Stimulated activated CD4-positive, alpha-beta T cell treated with anti-CD3 and anti-CD28 coated beads, Interleukin-4, amount 100 ng/mL, for 24 hours (primary cell): ENCODE data around the gene DDI2.
"Not testable (repeated sequence)": the region's sequence is repeated elsewhere in the genome, so short reads cannot be mapped to it uniquely, and the experiment has no call there.

ENCODE experiments used
- DNase-seq: peaks from one replicate; pipeline ENCODE4 v3.0.0-alpha.2; 2020

DDI2 gene

GRCh38 chr1:15680561-15681348 is 63.5 kb downstream of the DDI2 start:
- DNase-seq = no peak

- DNase-seq = no peak
Observed at GRCh38 chr1:15681349-15682292, 64.4 kb downstream of the DDI2 start.

- DNase-seq = no peak
Observed at GRCh38 chr1:15682936-15683341, 65.7 kb downstream of the DDI2 start.

- DNase-seq = no peak
Observed at GRCh38 chr1:15683345-15684039, 66.2 kb downstream of the DDI2 start.

DNA sequence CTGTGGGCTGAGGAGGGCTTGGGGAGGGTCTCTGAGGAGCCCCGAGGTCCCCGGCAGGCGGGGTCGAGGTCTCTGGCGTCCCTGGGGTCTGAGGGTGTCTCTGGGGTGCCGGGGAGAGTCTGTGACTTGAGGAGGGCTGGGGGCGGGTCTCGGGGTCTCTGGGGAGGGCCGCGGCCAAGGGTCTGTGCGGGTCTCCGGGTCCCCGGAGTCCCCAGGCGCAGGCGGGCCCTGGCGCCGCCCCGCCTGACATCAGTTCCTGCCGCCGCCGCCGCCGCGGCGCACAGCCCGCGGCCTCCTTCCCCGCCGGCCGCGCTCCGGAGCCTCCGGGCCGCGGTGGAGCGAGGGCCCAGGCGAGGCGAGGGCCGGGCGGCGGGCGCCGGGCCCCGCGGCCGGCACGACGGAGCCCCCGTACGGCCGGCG is 66.8 kb downstream of the DDI2 start, which contains the start of gene PLEKHM2:
PLEKHM2 (plus strand) TSS at position 279 of the 420 bp plus-strand sequence. CDS start 239 bp downstream, outside the sequence.
- peak; percentile 20 for DNase-seq

DNA sequence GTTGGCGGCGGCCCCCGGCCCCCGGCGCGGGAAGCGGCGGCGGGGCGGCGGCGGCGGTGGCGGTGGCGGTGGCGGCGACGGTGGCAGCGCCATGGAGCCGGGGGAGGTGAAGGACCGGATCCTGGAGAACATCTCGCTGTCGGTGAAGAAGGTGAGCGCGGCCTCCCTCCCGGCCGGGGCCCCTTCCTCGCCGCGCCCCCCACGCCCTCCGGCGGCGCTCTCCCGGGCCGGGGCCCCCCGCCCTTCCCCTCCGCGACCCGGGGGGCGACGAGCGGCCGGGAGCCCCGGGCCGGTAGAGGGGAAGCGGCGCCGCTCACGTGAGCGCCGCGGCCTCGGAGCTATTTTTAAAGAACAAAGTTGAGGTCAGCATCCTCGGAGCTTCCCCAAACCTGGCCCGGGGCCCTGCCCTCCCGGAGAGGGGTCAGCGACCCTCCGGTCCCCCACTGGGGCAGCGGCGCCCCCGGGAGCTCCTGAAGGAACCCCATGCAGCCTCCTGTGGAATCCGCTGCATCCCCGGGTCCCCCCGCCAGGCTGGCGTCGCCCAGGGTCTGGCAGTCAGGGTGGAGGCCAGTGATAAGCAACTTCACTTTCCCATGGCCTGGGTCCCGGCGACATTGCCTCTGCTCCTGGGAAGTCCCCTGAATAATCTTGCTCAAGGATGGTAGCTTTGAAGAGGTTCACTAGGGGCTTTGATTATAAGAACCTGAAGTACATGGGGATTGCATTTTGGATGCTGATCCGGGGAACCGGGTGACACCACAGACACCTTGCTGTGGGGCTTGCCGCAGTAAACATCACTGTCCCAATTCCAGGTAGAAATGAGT is 67.4 kb downstream of the DDI2 start:
- peak; percentile 29 for DNase-seq

- no peak for DNase-seq
Observed at GRCh38 chr1:15685820-15686219, 68.6 kb downstream of the DDI2 start.

- no peak for DNase-seq
Observed at GRCh38 chr1:15687446-15687845, 70.2 kb downstream of the DDI2 start.

DNA sequence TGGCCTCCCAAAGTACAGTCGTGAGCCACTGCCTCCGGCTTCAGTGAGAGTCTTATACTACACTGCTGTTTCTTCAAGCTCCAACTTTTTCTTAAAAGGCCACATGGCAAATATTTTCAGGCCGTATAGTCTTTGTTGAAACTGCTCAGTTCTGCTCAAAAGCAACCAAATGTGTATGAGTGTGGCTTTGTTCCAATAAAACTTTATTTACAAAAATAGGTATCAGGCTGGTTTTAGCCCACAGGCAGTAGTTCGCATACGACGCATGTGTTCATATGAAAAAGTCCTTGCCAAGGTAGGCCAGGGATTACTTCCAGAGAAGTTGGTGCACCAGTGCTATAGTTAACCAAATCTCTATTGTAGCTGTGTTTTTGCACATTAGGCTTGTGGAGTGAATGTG is 73.1 kb downstream of the DDI2 start:
- no peak for DNase-seq

- no peak for DNase-seq
Observed at GRCh38 chr1:15691434-15692032, 74.3 kb downstream of the DDI2 start.

DNA sequence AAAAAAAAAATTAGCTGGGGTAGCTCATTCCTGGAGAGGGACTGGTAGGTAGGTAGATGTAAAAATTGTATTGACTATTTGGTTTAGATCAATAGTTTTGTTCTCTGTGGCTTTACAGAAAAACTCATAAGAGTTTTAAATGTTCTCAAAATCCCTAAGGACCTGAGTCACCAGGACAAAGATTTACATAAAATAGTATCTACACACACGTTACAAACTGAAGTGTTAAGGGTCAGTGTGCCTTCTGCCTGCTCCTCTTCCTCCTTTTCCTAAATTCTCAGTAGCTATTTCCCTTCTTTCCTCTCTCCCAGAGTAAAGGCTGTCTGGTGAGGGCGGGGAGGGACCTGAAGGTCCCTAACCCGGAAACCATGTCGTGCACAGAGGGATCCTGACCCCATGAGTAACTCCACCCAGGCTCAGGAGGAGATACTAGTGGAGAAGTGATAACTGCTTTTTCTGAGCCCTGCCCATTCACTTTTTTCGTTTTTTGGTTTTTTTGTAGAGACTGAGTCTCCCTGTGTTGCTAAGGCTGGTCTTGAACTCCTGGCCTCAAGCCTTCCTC is 74.9 kb downstream of the DDI2 start:
- DNase-seq = no peak

- no peak for DNase-seq
Observed at GRCh38 chr1:15693371-15693770, 76.1 kb downstream of the DDI2 start.

DNA sequence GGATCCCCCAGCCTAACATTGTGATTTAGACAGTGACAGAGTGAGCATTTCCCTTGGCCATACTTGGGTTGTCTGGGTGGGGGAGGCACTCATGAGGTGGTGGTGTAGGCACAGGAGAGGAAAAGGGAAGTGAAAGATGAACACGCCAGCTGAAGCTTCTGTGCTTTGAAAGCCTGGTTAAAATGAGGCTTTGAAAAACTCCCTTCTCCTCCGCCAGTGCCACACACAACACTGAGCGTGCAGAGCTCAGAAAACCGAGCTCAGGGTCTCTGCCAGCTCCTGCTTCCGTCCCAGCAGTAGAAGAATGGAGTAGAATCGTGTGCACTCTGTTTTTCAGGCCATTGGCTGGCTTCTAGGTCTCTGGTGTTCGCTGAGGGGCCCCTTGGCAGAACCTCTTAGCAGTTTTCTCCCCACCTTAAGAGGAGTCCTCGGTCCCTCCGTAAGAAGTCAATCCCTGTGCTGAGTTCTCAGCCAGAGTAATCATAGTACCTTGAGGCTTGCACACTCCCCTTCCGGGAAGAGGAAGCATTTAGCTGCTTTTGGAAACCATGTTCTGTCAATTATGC is 79.8 kb downstream of the DDI2 start:
- peak; percentile 26 for DNase-seq

GRCh38 chr1:15698201-15698600 is 80.9 kb downstream of the DDI2 start:
- no peak for DNase-seq

DNA sequence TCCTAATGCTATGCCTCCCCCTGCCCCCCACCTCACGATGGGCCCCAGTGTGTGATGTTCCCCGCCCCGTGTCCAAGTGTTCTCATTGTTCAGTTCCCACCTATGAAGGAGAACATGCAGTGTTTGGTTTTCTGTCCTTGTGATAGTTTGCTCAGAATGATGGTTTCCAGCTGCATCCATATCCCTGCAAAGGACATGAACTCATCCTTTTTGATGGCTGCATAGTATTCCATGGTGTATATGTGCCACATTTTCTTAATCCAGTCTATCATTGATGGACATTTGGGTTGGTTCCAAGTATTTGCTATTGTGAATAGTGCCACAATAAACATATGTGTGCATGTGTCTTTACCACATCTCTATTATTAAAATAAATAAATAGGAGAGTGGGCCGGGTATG is 82.1 kb downstream of the DDI2 start:
- DNase-seq = not testable (repeated sequence)

DNA sequence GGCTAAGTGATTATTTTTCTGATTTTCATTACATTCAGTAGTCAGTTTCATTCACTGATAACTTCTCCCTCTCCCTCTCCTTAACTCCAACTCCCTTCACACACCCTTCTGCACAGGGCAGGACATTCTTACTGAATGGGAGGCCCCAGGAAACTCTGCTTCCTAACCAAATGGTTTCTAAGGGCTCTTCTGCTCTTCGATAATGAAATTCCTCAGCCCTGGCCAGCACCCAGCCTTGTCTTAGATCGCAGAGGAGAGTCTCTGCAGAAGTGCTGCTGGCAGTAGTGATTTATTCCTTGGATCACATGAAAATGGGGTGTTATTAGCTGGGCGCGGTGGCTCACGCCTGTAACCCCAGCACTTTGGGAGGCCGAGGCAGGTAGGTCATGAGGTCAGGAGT is 83.2 kb downstream of the DDI2 start:
- DNase-seq = no peak

GRCh38 chr1:15701784-15702183 is 84.5 kb downstream of the DDI2 start:
- no peak for DNase-seq

- DNase-seq = no peak
Observed at GRCh38 chr1:15702722-15703550, 85.7 kb downstream of the DDI2 start.

- DNase-seq = no peak
Observed at GRCh38 chr1:15703562-15703961, 86.3 kb downstream of the DDI2 start.

DNA sequence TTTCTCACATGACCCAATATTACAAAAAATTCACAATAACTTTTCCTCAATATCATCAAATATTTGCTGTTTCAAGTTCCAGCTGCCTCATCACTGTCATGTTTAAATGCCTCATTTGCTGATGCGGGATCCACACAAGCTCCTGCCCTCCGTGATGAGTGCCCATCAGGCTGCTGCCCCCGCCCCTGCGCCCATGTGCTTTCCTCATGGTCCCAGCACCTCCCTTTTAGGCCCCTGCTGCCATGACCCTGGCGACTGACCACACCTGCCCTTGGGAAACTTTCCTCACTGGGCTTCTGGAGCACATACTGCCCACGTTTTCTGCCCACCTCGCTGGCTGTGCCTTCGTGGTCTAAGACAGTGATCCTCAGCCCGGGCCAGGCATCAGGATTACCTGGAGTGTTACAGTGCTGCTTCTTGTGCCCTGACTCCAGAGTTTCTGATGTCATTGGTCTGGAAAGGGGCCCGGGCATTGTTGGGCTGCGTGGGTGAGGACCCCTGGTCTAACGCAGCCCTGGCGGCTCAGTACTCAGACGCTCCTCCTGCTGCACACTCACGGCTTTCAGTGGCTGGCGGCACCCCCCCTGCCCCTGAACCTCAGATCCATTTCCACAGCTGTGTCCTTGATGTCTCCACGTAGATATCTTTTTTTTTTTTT is 87.4 kb downstream of the DDI2 start:
- no peak for DNase-seq
